SK-N-SH (cell line): Measurements from ENCODE around the gene MCF2L. TPM values are rescaled to one million over a fixed set of nuclear protein-coding genes. Genes with fewer than 3 reads are reported as not detected.

ENCODE experiments used
- CTCF ChIA-PET: fragments of 300-600, 350-600 bp; formaldehyde crosslinking; extraction: SDS; loops from one replicate; lab custom pipeline; 2021; lab: Yijun Ruan, JAX
- POLR2A ChIA-PET: fragments of 350-600 bp; sonication (Branson Sonifier 250); formaldehyde crosslinking; extraction: SDS; loops from one replicate; lab custom pipeline; 2020; ENCODE audit warnings: antibody characterized with exemption, inconsistent platforms; lab: Yijun Ruan, JAX
- DNase-seq: peaks from one replicate; pipeline ENCODE4 v3.0.0; 2012
- H2AFZ ChIP-seq: fragments of 200-600 bp; sonication (generic); 2 replicates; pipeline ENCODE4 v1.8.1; 2016; ENCODE audit warnings: antibody characterized with exemption, mild to moderate bottlenecking, low read depth
- H3F3A ChIP-seq: fragments of 200-600 bp; sonication (generic); replicated peaks from 2 replicates; pipeline ENCODE3; 2016; ENCODE audit warnings: antibody characterized with exemption, mild to moderate bottlenecking; ENCODE audit not compliant: insufficient read depth
- H3K27ac ChIP-seq, 2 experiments: fragments of 200-500 bp in 1 of 2; fragments of 200-600 bp in 1 of 2; sonication (Bioruptor generic) in 1 of 2; sonication (generic), shearing (Covaris generic) in 1 of 2; 2 replicates each; pipeline versions ENCODE4 v1.5.1 to v1.6.1; 2014 to 2016; ENCODE audit warnings: low read depth in 2 of 2, inconsistent platforms in 1 of 2, low read length in 1 of 2, mild to moderate bottlenecking in 1 of 2, mixed read lengths in 1 of 2
- H3K27me3 ChIP-seq: fragments of 200-600 bp; sonication (generic), shearing (Covaris generic); 2 replicates; pipeline ENCODE4 v1.6.1; 2016; ENCODE audit warnings: mixed run types; ENCODE audit not compliant: insufficient read depth
- H3K36me3 ChIP-seq, 2 experiments: fragments of 200-500 bp in 1 of 2; fragments of 200-600 bp in 1 of 2; sonication (Bioruptor generic) in 1 of 2; sonication (generic) in 1 of 2; replicated peaks in 1 of 2; 2 replicates each; pipeline versions ENCODE3 to v1.5.1; 2014 to 2016; ENCODE audit warnings: low read length in 1 of 2, mild to moderate bottlenecking in 1 of 2; ENCODE audit not compliant: insufficient read depth in 2 of 2, control insufficient read depth in 1 of 2
- H3K4me1 ChIP-seq, 2 experiments: fragments of 200-500 bp in 1 of 2; fragments of 200-600 bp in 1 of 2; sonication (Bioruptor generic) in 1 of 2; sonication (generic), shearing (Covaris generic) in 1 of 2; 2 replicates each; pipeline versions ENCODE4 v1.5.1 to v1.6.1; 2014 to 2016; ENCODE audit warnings: low read depth in 1 of 2, low read length in 1 of 2, mixed run types in 1 of 2; ENCODE audit not compliant: insufficient read depth in 2 of 2, control insufficient read depth in 1 of 2
- H3K4me2 ChIP-seq: fragments of 200-600 bp; sonication (generic), shearing (Covaris generic); 2 replicates; pipeline ENCODE4 v1.6.1; 2017; ENCODE audit warnings: mixed run types
- H3K4me3 ChIP-seq, 2 experiments: fragments of 200-500 bp in 1 of 2; fragments of 200-600 bp in 1 of 2; sonication (Bioruptor generic) in 1 of 2; sonication (generic), shearing (Covaris generic) in 1 of 2; 2 replicates each; pipeline versions ENCODE4 v1.5.1 to v1.8.1; 2014 to 2016; ENCODE audit warnings: low read depth in 2 of 2, inconsistent platforms in 1 of 2, low read length in 1 of 2, mild to moderate bottlenecking in 1 of 2, mixed read lengths in 1 of 2, moderate library complexity in 1 of 2
- H3K79me2 ChIP-seq: fragments of 200-600 bp; sonication (generic); 2 replicates; pipeline ENCODE4 v1.8.1; 2017; ENCODE audit warnings: mild to moderate bottlenecking; ENCODE audit not compliant: insufficient read depth
- H3K9ac ChIP-seq: fragments of 200-600 bp; sonication (generic); 2 replicates; pipeline ENCODE4 v1.6.1; 2017; ENCODE audit warnings: mixed run types
- H3K9me2 ChIP-seq: fragments of 200-600 bp; sonication (generic); 2 replicates; pipeline ENCODE4 v1.6.1; 2017; ENCODE audit warnings: mixed run types
- H3K9me3 ChIP-seq: fragments of 200-600 bp; sonication (generic); 2 replicates; pipeline ENCODE4 v1.6.1; 2017; ENCODE audit warnings: mixed run types, mild to moderate bottlenecking, moderate library complexity
- H4K20me1 ChIP-seq: fragments of 200-600 bp; sonication (generic); 2 replicates; pipeline ENCODE4 v1.6.1; 2017; ENCODE audit warnings: mild to moderate bottlenecking, mixed run types; ENCODE audit not compliant: insufficient read depth
- CHD2 ChIP-seq: fragments of 150-350 bp; IDR thresholded peaks from 2 replicates; pipeline ENCODE4 v1.6.1; 2018; ENCODE audit warnings: low read length; ENCODE audit not compliant: partially characterized antibody
- CTCF ChIP-seq: fragments of 200-600 bp; sonication (generic); IDR thresholded peaks from 2 replicates; pipeline ENCODE4 v1.6.1; 2017; ENCODE audit warnings: antibody characterized with exemption, mild to moderate bottlenecking, moderate library complexity
- EP300 ChIP-seq, 2 experiments: IDR thresholded peaks; 2 replicates each; pipeline versions ENCODE4 v1.4.0 to v1.6.1; 2012; ENCODE audit warnings: borderline replicate concordance in 1 of 2, low read depth in 1 of 2, low read length in 1 of 2
- FOXJ3 ChIP-seq: sonication (generic); formaldehyde crosslinking; IDR thresholded peaks from 2 replicates; pipeline ENCODE4 v1.5.1; 2020; ENCODE audit warnings: mild to moderate bottlenecking, missing genetic modification reagents
- GATA2 ChIP-seq: sonication (generic); formaldehyde crosslinking; IDR thresholded peaks from 2 replicates; pipeline ENCODE4 v1.5.0; 2020; ENCODE audit warnings: mild to moderate bottlenecking, missing genetic modification reagents
- MEF2A ChIP-seq: IDR thresholded peaks from 2 replicates; pipeline ENCODE4 v1.4.0; 2012; ENCODE audit warnings: low read depth, borderline replicate concordance
- MXI1 ChIP-seq: IDR thresholded peaks from 2 replicates; pipeline ENCODE4 v1.6.1; 2012; ENCODE audit warnings: mild to moderate bottlenecking, low read depth, low read length, improper control_type of control experiment
- PBX3 ChIP-seq: IDR thresholded peaks from 2 replicates; pipeline ENCODE4; 2012
- RAD21 ChIP-seq: IDR thresholded peaks from 2 replicates; pipeline ENCODE4 v1.6.1; 2012; ENCODE audit warnings: mild to moderate bottlenecking, low read length
- RCOR1 ChIP-seq: fragments of 150-350 bp; IDR thresholded peaks from 2 replicates; pipeline ENCODE4 v1.6.1; 2017; ENCODE audit warnings: antibody characterized with exemption, low read length
- REST ChIP-seq: IDR thresholded peaks from 2 replicates; pipeline ENCODE4 v1.6.1; 2012; ENCODE audit warnings: mild to moderate bottlenecking, low read depth, low read length, moderate library complexity
- RFX5 ChIP-seq: IDR thresholded peaks from 2 replicates; pipeline ENCODE4 v1.6.1; 2012; ENCODE audit warnings: mild to moderate bottlenecking, improper control_type of control experiment, low read length
- SIN3A ChIP-seq: IDR thresholded peaks from 2 replicates; pipeline ENCODE4 v1.6.1; 2012; ENCODE audit warnings: low read depth, mild to moderate bottlenecking, low read length, moderate library complexity, borderline replicate concordance
- TAF1 ChIP-seq: IDR thresholded peaks from 2 replicates; pipeline ENCODE4 v1.6.1; 2012; ENCODE audit warnings: low read depth, mild to moderate bottlenecking, low read length, moderate library complexity, borderline replicate concordance
- TCF12 ChIP-seq: IDR thresholded peaks from 2 replicates; pipeline ENCODE4 v1.4.0; 2012
- TEAD4 ChIP-seq: IDR thresholded peaks from 2 replicates; pipeline ENCODE4 v1.4.0; 2012; ENCODE audit warnings: mild to moderate bottlenecking, borderline replicate concordance; ENCODE audit not compliant: insufficient read depth
- YY1 ChIP-seq: IDR thresholded peaks from 2 replicates; pipeline ENCODE4 v1.4.0; 2012; ENCODE audit warnings: low read depth, mild to moderate bottlenecking
- WGBS: methylation state at CpG from one replicate; pipeline ENCODE4 v1.1.6; 2017; ENCODE audit warnings: low lambda C conversion rate; 5-methylcytosine and 5-hydroxymethylcytosine counted together
- polyA plus RNA-seq, 3 experiments: library from polyadenylated mRNA; depleted of rRNA; stranded (reverse); fragments of >200 nt; gene quantifications; 2 replicates each; pipeline ENCODE4 v1.2.3, GENCODE V29; 2012

The MCF2L gene
- polyA plus RNA-seq, 1 of the 3 experiments (the other 2 are of a cell fraction) = 0.56 TPM

GRCh38 chr13:113023694-113024430, 54.8 kb downstream of the MCF2L start:
- H3K4me3 ChIP-seq = no peak overlapping the region
- peaks cover 0 to 18% of the 10 kb centered on the region in 2 experiments; a peak in 1 of 4 replicates for H3K4me1 ChIP-seq
- TF ChIP-seq RFX5 (no peak), FOXJ3 (no peak), MXI1 (no peak), PBX3 (no peak), GATA2 (CRISPR knock-in tag) (no peak), RAD21 (no peak), TCF12 (no peak), EP300 (IDR thresholded peaks at IDR 0.05; ENCODE audit: borderline replicate concordance in 1 of 2, low read depth in 1 of 2, low read length in 1 of 2) (no peak), CTCF (no peak), REST (no peak), SIN3A (no peak), TAF1 (no peak), RCOR1 (no peak), MEF2A (no peak), YY1 (no peak), TEAD4 (no peak), CHD2 (no peak)
- H3K9me3 ChIP-seq = no peaks in the 10 kb centered on the region
- H3K27ac ChIP-seq = no peak overlapping the region
- POLR2A ChIA-PET = no interaction called here
- H3K9ac ChIP-seq = no peak overlapping the region
- no peaks in the 10 kb centered on the region for H4K20me1 ChIP-seq
- no peaks in the 10 kb centered on the region for H3K36me3 ChIP-seq
- WGBS = 76% methylated on average over 13 of the region's 16 CpGs
- H3K4me2 ChIP-seq = no peak overlapping the region
- H3K27me3 ChIP-seq = peaks cover 4% of the 10 kb centered on the region; the same call in 1 of the 2 replicates
- H3K9me2 ChIP-seq = no peaks in the 10 kb centered on the region
- no peak overlapping the region for H2AFZ ChIP-seq
- no peaks in the 10 kb centered on the region for H3F3A ChIP-seq
- CTCF ChIA-PET = interaction anchor here (1.2 to 1.6 kb wide), 3 partner anchors 21 to 81 kb away, joined by 3 to 4 read pairs (median 4); no protein-coding TSS in a partner anchor
- H3K79me2 ChIP-seq = no peaks in the 10 kb centered on the region
- DNase-seq = no peak
